SU-DHL-6 (cell line): Measurements from ENCODE around the gene GRB10.

ENCODE experiments used
- CTCF ChIP-seq: fragments of 200-600 bp; sonication (generic); IDR thresholded peaks from one replicate; pipeline ENCODE4 v1.5.1; 2017; ENCODE audit warnings: antibody characterized with exemption, mild to moderate bottlenecking, low read length, moderate library complexity; ENCODE audit not compliant: insufficient read depth, poor library complexity, severe bottlenecking
- EZH2phosphoT487 ChIP-seq: fragments of 200-600 bp; sonication (generic), shearing (Covaris generic); conservative IDR thresholded peaks from 2 replicates; pipeline ENCODE4 v1.6.1; 2018; ENCODE audit warnings: mild to moderate bottlenecking, antibody characterized with exemption, low read length, moderate library complexity, mixed read lengths

- TF ChIP-seq CTCF (no peak), EZH2phosphoT487 (no peak)
These were observed 105.7 kb downstream of the GRB10 start for GRCh38 chr7:50676740-50677637.
